Measurements from ENCODE around the gene SECISBP2L. TPM values are rescaled to one million over a fixed set of nuclear protein-coding genes. Genes with fewer than 3 reads are reported as not detected.

Gene SECISBP2L, protein sequence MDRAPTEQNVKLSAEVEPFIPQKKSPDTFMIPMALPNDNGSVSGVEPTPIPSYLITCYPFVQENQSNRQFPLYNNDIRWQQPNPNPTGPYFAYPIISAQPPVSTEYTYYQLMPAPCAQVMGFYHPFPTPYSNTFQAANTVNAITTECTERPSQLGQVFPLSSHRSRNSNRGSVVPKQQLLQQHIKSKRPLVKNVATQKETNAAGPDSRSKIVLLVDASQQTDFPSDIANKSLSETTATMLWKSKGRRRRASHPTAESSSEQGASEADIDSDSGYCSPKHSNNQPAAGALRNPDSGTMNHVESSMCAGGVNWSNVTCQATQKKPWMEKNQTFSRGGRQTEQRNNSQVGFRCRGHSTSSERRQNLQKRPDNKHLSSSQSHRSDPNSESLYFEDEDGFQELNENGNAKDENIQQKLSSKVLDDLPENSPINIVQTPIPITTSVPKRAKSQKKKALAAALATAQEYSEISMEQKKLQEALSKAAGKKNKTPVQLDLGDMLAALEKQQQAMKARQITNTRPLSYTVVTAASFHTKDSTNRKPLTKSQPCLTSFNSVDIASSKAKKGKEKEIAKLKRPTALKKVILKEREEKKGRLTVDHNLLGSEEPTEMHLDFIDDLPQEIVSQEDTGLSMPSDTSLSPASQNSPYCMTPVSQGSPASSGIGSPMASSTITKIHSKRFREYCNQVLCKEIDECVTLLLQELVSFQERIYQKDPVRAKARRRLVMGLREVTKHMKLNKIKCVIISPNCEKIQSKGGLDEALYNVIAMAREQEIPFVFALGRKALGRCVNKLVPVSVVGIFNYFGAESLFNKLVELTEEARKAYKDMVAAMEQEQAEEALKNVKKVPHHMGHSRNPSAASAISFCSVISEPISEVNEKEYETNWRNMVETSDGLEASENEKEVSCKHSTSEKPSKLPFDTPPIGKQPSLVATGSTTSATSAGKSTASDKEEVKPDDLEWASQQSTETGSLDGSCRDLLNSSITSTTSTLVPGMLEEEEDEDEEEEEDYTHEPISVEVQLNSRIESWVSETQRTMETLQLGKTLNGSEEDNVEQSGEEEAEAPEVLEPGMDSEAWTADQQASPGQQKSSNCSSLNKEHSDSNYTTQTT
- polyA plus RNA-seq (2013, experiment 1 of 4): 28.8 TPM
- polyA plus RNA-seq (2013, experiment 2 of 4): 28.4 TPM
- polyA plus RNA-seq (2013, experiment 3 of 4): 23.9 TPM
- polyA plus RNA-seq (2013, experiment 4 of 4): 23.4 TPM

DNA sequence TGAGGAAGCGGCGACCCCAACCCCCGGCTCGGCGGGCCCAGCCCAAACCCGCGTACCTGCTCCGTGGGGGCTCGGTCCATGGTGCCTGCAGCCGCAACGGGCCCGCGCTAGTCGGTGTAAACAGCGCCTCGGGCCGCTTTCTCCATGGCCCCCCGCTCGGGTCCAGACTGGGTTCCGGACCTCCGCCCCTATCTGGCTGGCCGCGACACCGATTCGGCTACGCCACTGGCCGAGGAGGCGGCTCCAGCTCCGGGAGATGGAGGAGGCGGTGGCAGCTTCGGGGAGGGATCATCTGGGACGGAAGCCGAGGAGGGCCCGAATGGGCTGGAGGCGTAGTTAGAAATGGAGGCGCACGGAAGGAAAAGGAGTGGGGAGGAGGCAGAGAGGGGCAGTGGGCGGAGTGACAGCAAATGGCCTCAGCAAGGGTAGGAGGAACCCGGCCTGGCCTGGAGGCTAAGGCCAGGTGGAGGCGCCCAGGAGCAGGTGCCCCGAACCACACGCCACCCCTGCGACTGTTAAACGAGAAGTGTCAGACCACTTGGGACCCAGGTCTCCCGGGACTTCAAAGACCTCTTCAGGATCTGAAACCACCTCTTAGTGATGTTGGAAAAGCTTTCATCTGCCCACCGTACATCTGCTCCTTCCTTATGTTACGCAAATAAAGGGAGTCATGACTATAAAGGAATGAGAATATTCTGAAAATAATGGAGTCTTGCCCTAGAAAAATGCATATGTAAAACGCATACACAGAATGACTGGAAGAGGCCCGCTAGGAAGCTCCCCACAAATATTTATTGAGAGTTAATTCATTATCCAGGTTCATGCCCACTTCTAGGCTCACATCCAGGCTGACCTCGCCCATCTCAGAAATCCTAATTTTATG, at the start of gene SECISBP2L:
TSS of gene SECISBP2L (minus strand) at position 227 of the 883 bp plus-strand sequence. CDS start at position 80, 147 bp downstream.
- Histone ChIP-seq H3K27ac (ENCODE audit: insufficient read depth, low read depth, low read length, poor library complexity, severe bottlenecking) (peak within 1 kb of the TSS; percentile 65), H3K9me3 (ENCODE audit: control insufficient read depth, low read length) (no peaks in the 10 kb centered on the region), H3K36me3 (ENCODE audit: control insufficient read depth, insufficient read depth, low read length) (no peaks in the 10 kb centered on the region), H3K27me3 (ENCODE audit: control insufficient read depth, insufficient read depth, low read length, poor library complexity, severe bottlenecking) (no peaks in the 10 kb centered on the region), H3K4me3 (ENCODE audit: insufficient read depth, low read depth, low read length) (peak within 1 kb of the TSS; percentile 79), H3K4me1 (ENCODE audit: control insufficient read depth, insufficient read depth, low read length) (peaks cover 3% of the 10 kb centered on the region)
- WGBS, 2 experiments: 9% methylated on average over 50 of the region's 50 CpGs

DNA sequence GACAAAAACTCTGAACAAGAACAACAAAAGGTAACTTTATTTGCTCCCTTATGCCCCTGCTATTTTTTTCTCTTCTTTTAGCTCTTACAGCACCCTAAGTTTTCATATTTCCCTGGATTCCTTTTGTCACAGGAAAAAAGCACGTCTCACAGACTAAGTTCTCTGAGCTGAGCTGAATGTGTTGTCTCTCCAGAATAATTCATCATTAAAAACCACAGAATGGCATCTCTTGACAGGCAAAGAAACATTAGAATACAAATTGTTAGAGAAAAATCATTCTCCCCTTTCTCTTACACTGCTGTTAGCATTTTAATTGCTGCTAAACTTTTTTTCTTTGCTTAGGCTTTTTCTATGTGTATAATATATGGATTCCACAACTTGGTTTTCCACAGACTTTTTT, 48.7 kb upstream of the SECISBP2L start:
- no peaks in the 10 kb centered on the region for H3K36me3 ChIP-seq (ENCODE audit: control insufficient read depth, insufficient read depth, low read length)
- H3K4me1 ChIP-seq (ENCODE audit: control insufficient read depth, insufficient read depth, low read length): no peaks in the 10 kb centered on the region
- H3K9me3 ChIP-seq (ENCODE audit: control insufficient read depth, low read length): no peaks in the 10 kb centered on the region
- no peaks in the 10 kb centered on the region for H3K27me3 ChIP-seq (ENCODE audit: control insufficient read depth, insufficient read depth, low read length, poor library complexity, severe bottlenecking)
- H3K27ac ChIP-seq (ENCODE audit: insufficient read depth, low read depth, low read length, poor library complexity, severe bottlenecking): no peak overlapping the region
- no peak overlapping the region for H3K4me3 ChIP-seq (ENCODE audit: insufficient read depth, low read depth, low read length)
- 89 to 92% methylated on average over 1 of the region's 1 CpG for WGBS, 2 experiments

DNA sequence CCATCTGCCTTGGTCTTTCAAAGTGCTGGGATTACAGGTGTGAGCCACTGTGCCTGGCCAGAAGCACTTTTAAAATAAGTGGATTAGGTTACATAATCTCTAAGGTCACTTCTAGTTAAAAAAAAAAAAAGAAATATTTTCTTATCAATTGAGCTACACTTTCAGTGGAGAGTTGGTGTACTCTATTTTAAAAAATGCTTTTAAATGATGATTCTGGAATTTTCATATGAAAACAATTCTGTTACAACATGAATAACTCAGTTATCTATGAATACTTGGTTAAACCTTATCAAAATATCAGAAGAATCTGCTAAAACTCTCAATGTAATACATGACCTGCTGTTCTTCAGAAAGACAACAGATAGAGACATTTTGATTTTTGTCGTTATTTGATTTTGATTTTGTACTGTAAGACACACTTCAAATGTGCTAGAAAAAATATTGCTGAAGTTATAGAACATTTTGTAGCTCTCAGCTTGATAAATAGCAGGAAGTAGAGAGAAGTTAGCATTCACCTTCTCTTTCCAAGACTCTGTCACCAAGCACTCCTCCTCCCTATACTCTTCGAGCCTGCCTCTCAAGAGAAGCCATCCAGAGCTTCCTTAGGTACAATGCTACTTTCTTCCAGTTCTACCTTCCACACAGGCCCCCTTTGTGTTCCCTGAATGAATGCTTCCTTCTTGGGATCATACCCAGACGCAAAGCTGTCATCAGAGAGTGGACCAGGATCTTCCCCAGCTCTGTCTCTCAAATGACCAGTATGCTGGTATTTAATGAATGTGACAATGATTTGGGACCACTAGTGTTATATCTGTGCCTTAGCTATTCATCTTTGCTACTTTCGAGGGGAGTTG, 47.2 kb upstream of the SECISBP2L start:
- 90 to 91% methylated on average over 4 of the region's 4 CpGs for WGBS, 2 experiments

DNA sequence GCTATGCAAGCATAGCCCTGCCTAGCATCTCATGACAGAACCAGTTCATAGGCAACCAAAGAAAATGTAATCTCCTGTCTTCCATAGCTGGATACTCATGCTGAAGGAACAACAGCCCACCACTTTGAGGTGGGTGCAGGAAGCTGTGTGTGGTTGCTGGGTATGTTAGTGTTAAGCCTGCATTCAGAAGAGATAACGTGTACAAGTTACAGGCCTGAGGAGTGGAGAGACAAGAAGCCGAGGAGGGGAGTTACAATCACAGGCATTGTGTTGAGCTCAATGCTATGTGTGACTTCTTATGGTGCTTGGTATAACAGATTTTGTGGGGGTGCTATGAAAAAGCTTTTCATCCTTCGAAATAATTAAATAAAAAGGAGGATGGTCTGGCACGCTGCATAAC, 42.8 kb upstream of the SECISBP2L start:
- Histone ChIP-seq H3K36me3 (ENCODE audit: control insufficient read depth, insufficient read depth, low read length) (no peaks in the 10 kb centered on the region), H3K4me3 (ENCODE audit: insufficient read depth, low read depth, low read length) (no peak overlapping the region), H3K4me1 (ENCODE audit: control insufficient read depth, insufficient read depth, low read length) (no peaks in the 10 kb centered on the region), H3K27ac (ENCODE audit: insufficient read depth, low read depth, low read length, poor library complexity, severe bottlenecking) (no peak overlapping the region), H3K27me3 (ENCODE audit: control insufficient read depth, insufficient read depth, low read length, poor library complexity, severe bottlenecking) (no peaks in the 10 kb centered on the region), H3K9me3 (ENCODE audit: control insufficient read depth, low read length) (no peaks in the 10 kb centered on the region)
- 90 to 95% methylated on average over 4 of the region's 4 CpGs for WGBS, 2 experiments

More for the DNA sequence above, 47.2 kb upstream of the SECISBP2L start:
- Histone ChIP-seq H3K4me3 (ENCODE audit: insufficient read depth, low read depth, low read length) (no peak overlapping the region), H3K27ac (ENCODE audit: insufficient read depth, low read depth, low read length, poor library complexity, severe bottlenecking) (no peak overlapping the region), H3K9me3 (ENCODE audit: control insufficient read depth, low read length) (no peaks in the 10 kb centered on the region), H3K4me1 (ENCODE audit: control insufficient read depth, insufficient read depth, low read length) (no peaks in the 10 kb centered on the region), H3K36me3 (ENCODE audit: control insufficient read depth, insufficient read depth, low read length) (no peaks in the 10 kb centered on the region), H3K27me3 (ENCODE audit: control insufficient read depth, insufficient read depth, low read length, poor library complexity, severe bottlenecking) (no peaks in the 10 kb centered on the region)

DNA sequence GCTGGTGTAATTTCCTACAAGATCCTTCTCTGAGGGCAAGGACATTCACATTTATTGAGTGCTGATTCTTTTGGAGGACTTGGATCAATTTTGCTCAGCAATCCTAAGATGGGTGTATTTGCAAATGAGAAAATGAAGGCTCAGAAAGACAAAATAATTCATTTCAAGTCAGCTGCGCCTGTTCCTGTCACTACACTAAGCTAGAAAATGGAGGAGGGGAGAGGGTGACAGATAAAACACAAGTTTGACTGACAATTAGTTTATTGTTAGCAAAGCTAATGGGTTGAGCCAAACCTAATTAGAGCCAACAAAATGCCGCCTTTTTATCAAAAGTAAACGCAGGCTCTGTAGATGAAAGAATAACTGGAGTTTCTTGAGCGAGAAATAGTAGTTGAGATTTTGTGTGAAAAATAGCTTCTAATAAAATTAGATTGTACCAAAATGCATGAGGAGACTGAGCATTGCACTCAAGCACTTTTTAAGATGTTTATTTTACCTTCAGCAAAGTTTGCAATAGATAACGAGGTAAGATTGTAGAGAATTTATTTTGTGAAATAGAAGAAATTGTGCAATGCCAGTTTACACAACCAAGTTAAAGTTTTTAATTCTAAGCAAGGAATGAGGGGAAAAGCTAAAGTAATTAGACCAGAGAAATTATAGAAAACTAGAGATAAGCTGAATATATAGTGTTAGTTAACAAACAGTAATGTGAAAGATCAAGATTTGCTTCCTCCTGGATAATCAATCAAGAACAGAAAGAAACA, 39.6 kb upstream of the SECISBP2L start:
- no peaks in the 10 kb centered on the region for H3K9me3 ChIP-seq (ENCODE audit: control insufficient read depth, low read length)
- 91 to 97% methylated on average over 5 of the region's 5 CpGs for WGBS, 2 experiments
- no peaks in the 10 kb centered on the region for H3K36me3 ChIP-seq (ENCODE audit: control insufficient read depth, insufficient read depth, low read length)
- H3K4me1 ChIP-seq (ENCODE audit: control insufficient read depth, insufficient read depth, low read length): no peaks in the 10 kb centered on the region
- H3K27ac ChIP-seq (ENCODE audit: insufficient read depth, low read depth, low read length, poor library complexity, severe bottlenecking): no peak overlapping the region
- no peaks in the 10 kb centered on the region for H3K27me3 ChIP-seq (ENCODE audit: control insufficient read depth, insufficient read depth, low read length, poor library complexity, severe bottlenecking)
- no peak overlapping the region for H3K4me3 ChIP-seq (ENCODE audit: insufficient read depth, low read depth, low read length)

DNA sequence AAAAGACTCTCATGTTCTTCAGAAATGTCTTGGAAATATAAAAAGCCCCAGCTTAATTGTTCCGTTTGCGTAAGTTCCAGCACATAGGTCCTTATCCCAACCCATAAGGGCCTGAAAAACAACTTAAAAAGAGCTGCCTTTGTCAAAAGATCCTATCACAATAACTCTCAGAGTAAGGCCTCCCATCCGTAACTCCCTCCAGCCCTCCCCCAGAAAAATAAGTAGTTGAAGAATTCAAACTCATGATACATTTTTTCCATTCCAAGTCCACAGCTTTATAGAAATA, 38.0 kb upstream of the SECISBP2L start:
- no peak overlapping the region for H3K27ac ChIP-seq (ENCODE audit: insufficient read depth, low read depth, low read length, poor library complexity, severe bottlenecking)
- no peaks in the 10 kb centered on the region for H3K27me3 ChIP-seq (ENCODE audit: control insufficient read depth, insufficient read depth, low read length, poor library complexity, severe bottlenecking)
- no peak overlapping the region for H3K4me3 ChIP-seq (ENCODE audit: insufficient read depth, low read depth, low read length)
- 88 to 95% methylated on average over 3 of the region's 3 CpGs for WGBS, 2 experiments
- H3K36me3 ChIP-seq (ENCODE audit: control insufficient read depth, insufficient read depth, low read length): no peaks in the 10 kb centered on the region
- no peaks in the 10 kb centered on the region for H3K9me3 ChIP-seq (ENCODE audit: control insufficient read depth, low read length)
- no peaks in the 10 kb centered on the region for H3K4me1 ChIP-seq (ENCODE audit: control insufficient read depth, insufficient read depth, low read length)

DNA sequence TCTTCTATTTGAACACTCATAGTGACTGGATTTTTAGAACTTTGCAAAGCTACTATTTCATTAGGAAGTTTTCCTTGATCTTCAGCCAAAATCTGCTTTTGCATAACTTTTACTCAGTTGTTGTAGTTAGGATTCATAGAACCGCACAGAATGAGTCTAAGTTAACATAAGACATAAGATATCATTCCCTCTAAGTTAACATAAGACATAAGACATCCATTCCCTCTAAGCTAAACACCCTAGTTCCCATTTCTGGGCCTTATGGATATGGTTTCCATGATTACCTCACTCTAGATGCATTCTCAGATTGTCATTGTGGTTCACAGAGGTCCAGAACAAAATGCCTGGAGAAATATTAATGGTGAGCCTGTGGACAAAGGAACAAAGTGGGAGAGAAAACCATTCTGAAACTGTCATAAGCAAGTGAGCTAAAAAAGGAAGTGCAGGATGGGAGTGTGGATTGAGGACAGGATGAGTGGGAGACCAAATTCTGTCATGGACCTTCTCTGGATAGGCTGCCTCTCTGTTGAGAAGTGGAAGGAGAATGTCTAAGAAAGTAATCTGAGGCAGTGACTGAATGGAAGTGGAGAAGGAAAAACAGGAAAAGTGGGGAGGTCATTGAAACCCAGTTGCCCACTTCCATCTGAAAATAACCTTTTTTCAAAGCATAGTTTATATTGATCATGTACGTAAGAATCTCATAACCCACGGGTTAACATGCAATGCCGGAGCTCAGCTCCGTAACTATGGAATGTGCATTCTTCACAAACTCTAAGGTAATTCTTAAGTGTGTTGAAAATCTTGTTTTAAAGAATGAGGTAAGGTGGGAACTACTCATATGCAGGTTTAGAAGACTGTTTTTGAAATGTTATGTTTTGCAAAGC, 37.4 kb upstream of the SECISBP2L start:
- Histone ChIP-seq H3K4me1 (ENCODE audit: control insufficient read depth, insufficient read depth, low read length) (no peaks in the 10 kb centered on the region), H3K36me3 (ENCODE audit: control insufficient read depth, insufficient read depth, low read length) (no peaks in the 10 kb centered on the region), H3K27me3 (ENCODE audit: control insufficient read depth, insufficient read depth, low read length, poor library complexity, severe bottlenecking) (no peaks in the 10 kb centered on the region), H3K4me3 (ENCODE audit: insufficient read depth, low read depth, low read length) (no peak overlapping the region), H3K9me3 (ENCODE audit: control insufficient read depth, low read length) (no peaks in the 10 kb centered on the region), H3K27ac (ENCODE audit: insufficient read depth, low read depth, low read length, poor library complexity, severe bottlenecking) (no peak overlapping the region)
- 97% methylated on average over 5 of the region's 5 CpGs for WGBS, 2 experiments

DNA sequence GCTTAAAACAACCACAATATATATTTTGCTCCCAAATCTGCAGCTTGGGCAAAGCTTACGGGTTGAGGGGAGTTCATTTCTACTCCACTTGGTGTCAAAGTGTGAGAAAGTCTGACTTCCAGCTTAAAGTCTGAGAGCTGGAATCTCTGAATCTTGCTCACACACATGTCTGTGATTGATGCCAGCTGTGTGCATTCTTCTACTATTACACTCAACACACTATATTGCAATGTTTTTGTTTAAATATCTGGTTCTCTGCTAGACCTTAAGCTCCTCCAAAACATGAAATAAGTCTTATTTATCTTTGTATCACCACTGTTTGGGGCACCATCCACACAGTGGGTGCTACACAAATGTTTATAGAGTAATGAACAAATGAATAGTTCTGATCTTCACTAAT, 36.7 kb upstream of the SECISBP2L start:
- Histone ChIP-seq H3K27me3 (ENCODE audit: control insufficient read depth, insufficient read depth, low read length, poor library complexity, severe bottlenecking) (no peaks in the 10 kb centered on the region), H3K4me1 (ENCODE audit: control insufficient read depth, insufficient read depth, low read length) (no peaks in the 10 kb centered on the region), H3K27ac (ENCODE audit: insufficient read depth, low read depth, low read length, poor library complexity, severe bottlenecking) (no peak overlapping the region), H3K4me3 (ENCODE audit: insufficient read depth, low read depth, low read length) (no peak overlapping the region), H3K36me3 (ENCODE audit: control insufficient read depth, insufficient read depth, low read length) (no peaks in the 10 kb centered on the region), H3K9me3 (ENCODE audit: control insufficient read depth, low read length) (no peaks in the 10 kb centered on the region)
- WGBS, 2 experiments: 86 to 100% methylated on average over 1 of the region's 1 CpG
